ENCODE data around the gene ANKFY1. TPM values are rescaled to one million over a fixed set of nuclear protein-coding genes. Genes with fewer than 3 reads are reported as not detected.
"Not testable (repeated sequence)": the region's sequence is repeated elsewhere in the genome, so short reads cannot be mapped to it uniquely, and the experiment has no call there.

ANKFY1 gene
- polyA plus RNA-seq, 3 donors = 45.4 to 56.2 (median 52.5) TPM

DNA sequence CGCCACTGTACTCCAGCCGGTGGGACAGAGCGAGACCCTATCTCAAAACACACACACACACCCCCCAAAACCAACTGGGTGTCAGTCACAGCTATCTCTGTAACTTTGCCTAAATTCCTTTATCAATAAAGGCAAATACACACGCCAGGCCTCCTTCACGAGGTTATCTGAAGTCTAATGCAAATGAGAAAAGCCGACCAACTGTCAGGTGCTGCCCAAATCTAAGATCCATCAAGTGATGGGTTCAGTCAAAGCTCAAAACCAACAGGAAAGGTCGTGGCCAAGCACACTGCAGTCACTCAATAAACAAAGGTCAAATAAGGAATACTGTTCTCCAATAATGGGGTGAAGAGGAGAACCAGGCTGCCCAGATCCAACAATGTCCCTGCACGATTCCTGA, 1.1 kb downstream of the ANKFY1 start:
- DNase-seq = no peak

DNA sequence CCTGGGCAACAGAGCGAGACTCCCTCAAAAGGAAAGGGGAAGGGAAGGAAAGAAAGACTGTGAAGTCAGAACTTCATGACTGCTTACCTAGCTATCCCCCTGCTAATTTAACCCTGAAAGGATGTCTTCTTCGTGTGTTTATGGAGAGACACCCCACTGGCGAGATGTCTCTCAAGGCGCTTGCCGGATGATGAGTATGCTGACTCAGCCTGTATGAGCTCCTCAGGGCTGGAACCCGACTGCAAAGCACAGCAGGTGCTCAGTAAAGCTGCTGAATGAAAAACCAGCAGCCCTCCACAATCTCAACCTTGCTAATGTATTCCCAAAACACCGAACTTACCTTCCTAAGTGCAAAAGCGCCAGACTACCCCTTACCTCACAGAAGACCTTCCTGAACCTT, 2.3 kb downstream of the ANKFY1 start:
- no peak for DNase-seq

DNA sequence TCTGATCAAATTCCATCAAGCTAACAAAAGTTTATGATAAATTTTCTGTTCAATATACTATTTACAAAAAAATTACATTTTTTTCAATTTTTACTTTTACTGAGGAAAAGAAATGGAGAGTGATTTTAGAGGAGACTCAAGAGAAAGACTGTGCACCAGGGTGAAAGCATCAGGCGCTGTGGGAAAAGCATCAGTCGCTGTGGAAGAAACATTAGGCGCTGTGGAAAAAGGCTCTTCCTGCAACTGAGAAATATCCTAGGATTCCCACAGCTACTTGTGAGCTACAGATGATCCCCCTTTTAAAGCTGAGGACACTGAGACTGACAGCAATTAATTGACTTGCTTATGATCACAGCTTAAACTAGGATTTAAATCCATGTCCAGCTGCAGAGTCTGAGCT, 4.9 kb downstream of the ANKFY1 start:
- DNase-seq = no peak

DNA sequence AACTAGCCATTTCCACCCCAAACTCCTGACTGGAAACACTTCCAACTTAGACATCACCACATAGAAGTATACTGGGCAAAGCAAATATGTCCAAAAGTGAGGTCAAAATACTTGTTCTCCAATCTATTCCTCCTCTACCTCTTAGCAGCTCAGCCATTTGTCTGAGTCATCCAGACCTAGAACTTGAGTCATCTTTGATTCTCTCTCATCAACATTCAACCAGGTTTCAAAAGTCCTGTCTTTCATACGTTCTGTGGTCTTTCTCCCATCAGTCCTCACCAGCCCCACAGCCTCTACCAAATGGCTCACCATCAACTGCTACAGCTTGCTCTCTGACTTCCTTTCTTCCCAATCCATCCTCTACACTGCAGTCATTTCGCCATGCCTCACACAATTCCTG, 6.8 kb downstream of the ANKFY1 start:
- no peak for DNase-seq

DNA sequence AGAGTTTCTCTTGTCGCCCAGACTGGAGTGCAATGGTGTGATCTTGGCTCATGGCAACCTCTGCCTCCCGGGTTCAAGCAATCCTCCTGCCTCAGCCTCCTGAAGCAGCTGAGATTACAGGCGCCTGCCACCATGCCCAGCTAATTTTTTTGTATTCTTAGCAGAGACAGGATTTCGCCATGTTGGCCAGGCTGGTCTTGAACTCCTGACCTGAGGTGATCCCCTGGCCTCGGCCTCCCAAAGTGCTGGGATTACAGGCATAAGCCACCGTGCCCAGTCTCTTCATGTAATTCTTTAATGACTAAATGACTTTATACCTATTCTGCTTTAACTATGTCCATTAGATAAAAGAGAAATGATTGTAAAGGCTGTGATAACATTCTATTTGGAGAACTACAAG, 8.5 kb downstream of the ANKFY1 start:
- DNase-seq = not testable (repeated sequence)

DNA sequence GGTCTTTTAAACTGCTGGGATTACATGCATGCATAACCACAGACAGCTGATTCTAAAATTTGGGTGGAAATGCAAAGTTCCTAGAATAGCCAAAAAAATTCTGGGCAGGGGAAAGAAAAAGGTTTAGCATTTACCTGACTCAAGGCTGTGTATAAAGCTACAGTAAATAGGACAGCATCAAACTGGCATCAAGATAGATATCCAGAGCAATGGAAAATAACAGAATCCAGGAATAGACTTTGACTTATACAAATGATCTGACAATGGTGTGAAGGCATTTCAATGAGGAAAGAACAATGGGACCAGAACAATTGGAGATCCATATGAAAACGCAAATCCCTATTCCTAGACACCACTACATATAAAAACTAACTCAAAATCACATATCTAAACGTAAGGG, 12.9 kb downstream of the ANKFY1 start:
- DNase-seq = no peak

DNA sequence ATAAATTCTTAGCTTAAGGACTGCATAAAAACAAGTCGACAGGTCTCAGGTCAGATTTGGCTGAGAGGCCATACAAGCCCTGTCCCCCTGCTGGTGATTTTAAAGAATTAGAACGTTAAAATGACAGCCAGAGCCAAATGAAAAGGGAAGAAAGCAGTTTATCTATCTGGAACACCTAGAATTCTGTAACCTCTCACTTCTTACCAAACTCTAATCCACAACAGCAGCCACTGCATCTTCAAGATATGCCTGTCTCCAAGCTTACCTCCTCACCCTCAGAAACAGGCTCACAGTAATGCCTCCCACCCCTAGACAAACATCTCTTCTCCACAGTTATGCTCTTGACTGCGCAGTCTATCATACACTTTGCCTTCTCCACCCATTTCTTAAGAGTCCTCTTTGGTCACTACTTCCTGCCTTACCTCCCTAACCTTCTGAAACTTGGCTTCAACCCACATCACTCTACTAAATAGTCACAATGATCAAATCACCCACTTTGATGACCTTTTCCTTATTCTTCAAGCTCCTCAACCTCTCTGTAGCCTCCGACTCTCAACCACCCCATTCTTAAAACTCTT, 14.2 kb downstream of the ANKFY1 start:
- DNase-seq = no peak

DNA sequence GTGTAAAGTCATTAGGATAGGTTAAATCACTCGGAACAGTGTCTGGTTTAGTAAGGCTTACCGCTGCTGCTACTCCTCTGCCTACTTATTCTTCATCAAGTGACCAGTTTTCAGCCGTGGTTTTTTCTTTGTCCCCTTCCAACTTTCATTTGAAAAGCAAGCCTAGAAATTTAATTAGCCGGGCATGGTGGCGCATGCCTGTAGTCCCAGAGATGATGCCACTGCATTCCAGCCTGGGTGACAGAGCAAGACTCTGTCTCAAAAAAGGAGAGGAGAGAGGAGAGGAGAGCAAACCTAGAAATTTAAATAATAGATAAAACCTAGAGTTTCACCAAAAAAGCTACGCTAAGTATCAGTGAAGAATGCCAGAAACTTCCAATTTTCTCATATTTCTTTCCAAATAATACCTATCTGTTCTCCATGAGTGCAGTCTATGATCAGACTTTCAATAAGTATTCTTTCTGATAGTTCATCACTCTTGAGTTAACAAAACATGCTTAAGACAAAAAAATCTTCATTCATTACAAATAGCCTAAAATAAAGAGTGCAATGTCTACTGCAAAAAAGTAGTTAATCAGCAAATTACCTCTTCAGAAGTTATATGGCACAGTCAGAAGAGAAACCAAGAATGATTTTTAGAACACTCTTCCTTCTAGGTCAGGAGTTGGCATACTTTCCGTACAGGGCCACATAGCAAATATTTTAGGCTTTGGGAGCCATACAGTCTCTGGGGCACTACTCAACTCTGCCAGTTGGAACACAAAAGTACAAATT, 15.1 kb downstream of the ANKFY1 start:
- DNase-seq = no peak

DNA sequence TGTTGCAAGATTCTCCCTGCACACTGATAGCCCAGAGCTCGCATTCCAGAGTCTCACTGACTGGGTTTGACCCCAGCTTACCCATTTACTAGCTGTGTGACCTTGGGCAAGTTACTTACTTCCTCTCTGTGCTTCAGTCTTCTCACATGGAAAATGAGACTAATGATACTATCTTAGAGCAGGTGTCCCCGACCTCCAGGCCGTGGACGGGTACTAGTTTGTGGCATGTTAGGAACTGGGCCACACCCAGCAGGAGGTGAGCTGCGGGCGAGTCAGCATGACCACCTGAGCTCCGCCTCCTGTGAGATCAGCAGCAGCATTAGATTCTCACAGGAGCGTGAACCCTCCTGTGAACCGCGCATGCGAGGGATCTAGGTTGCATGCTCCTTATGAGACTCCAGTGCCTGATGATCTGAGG, 15.8 kb downstream of the ANKFY1 start:
- DNase-seq = no peak

DNA sequence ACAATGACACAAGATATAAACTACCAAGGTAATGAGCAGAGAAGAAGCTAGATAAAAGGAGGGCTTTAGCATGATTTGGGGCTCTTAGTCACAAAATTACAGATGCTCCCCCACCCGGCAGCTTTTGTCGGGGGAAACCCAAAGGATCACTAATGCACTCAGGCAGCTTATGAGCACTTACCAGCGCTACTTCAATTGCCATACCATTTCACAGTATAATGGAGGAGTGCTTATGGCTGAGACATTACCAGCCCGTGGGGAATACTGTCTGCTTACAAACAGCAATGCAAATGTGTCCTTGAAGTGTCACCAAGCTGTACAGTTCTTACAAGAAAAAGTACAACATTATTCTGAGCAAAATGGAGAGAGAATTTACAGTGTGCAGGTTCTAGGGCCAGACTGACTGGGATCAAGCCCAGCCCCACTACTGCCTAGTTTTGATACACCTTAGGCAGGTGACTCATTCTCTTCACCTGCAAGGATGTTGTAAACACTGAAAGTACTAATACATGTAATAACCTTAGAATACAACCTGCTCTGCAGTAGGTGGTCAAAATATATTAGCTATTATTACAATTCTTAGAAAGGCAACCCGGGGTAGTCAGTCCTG, 16.3 kb downstream of the ANKFY1 start:
- DNase-seq = no peak

DNA sequence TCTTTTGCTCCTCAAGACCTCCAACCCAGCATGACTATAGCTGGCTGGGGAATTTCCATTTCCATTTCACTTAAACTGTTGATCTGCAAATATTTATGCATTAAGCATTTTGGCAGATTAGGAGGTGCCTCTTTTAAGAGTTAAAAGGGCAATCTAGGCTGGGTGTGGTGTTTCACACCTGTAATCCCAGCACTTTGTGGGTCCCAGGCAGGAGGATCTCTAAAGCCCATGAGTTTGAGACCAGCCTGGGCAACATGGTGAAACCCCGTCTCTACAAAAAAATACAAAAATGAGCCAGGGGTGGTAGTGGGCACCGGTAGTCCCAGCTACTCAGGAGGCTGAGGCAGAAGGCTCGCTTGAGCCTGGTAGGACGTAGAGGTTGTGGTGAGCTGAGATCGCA, 17.1 kb downstream of the ANKFY1 start:
- DNase-seq = no peak

DNA sequence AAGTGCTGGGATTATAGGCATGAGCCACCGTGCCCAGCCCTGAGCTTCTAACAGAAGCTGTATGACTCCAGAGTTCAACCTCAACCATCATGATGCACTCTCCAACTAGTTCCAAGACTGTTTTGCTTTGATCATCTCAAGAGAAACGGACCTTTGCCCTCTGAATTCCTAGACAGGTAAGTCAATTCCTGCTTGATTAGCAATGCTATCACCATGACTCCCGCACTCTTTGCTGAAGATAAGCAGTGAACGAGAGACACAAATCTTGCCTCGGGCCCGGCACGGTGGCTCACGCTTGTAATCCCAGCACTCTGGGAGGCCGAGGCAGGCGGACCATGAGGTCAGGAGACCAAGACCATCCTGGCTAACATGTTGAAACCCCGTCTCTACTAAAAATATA, 22.2 kb downstream of the ANKFY1 start:
- DNase-seq = no peak

DNA sequence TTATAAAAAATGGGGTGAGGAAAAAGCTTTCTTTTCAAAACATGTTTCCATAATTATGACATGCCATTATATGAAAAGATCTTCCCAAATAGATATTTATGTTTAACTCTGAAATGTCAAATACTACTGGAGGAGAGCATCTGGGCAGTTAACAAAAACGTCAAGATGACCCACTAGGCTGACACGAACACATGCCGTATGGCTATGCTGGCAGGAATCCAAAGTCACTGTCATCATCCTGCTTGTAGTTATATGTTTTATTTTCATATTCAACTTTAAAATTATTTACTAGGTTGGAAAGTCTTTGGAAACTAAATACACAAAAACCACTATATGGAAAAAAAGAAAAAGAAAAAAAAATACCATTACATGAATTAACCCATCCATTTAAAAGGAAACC, 27.3 kb downstream of the ANKFY1 start:
- DNase-seq = no peak

DNA sequence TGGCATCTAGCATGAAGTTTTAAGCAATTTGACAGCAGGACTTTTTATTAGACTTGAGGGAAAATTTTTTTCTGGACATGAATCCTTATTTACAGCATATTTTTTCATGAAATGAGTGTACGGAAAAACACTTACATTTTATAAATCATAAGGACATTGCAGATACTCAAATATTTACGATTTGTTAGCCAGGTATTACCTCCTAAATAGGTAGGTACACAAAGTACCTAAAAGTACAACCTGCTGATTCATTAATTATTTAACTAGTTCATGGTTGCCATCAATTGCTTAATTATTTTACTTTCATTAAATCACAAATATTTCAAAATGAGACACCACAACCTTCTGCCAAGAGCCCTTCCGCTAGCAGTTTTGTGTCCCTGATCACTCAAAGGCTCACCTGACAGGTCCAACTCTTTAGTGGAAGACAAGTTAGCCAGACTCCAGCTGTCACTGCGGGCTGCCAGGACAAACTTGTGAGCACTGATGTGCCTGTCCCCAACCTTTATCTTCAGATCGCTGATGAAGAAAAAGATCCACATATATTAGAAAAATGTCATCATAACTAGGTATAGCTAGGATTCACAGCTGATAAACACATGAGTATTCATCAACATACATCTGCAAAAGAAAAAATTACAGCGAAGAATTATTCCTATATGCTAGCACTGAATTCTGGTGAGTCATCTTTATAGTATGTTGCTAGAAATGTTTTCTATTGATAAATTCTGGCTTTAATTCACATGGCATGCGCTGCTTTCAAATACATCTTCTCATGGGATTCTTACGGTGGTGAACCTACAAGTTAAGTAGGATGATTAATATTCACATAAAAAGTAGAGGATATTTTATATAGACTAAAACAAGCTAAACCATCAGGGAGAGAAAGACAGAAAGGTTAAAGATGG, 28.2 kb downstream of the ANKFY1 start:
- no peak for DNase-seq

DNA sequence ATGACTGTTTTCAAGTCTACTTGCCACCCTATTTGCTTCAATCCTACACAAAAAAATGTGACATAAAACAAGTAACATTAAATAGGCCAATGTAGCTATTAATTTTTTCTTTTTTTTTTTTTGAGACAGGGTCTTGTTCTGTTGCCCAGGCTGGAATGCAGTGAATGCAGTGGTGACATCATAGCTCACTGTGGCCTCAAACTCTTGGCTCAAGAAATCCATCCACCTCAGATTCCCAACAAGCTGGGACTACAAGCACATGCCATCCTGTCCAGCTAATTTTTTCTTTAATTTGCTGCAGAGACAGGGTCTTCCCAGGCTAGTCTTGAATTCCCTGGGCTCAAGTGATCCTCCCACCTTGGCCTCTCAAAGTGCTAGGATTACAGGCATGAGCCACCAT, 29.4 kb downstream of the ANKFY1 start:
- no peak for DNase-seq

DNA sequence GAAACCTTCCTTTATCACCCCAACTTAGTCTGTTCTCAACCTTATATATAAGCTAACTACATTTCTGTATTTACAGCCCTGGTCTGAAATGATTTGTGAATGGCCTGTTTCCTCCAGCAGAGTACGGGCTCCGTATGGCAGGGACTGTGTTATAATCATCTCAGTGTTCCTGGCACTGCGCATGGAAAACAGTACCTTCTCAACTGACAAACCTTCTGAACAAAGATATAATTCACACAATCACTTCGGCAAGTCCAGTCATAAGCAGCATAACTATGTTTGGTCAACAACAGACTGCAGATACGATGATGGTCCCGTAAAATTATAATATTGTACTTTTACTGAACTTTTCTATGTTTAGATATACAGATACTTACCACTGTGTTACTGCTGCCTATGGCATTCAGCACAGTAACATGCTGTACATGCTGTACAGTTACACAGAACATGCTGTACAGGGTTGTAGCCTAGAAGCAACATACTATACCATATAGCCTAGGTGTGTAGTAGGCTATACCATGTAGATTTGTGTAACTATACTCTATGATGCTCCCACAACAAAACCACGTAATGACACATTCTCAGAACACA, 30.0 kb downstream of the ANKFY1 start:
- DNase-seq = no peak

DNA sequence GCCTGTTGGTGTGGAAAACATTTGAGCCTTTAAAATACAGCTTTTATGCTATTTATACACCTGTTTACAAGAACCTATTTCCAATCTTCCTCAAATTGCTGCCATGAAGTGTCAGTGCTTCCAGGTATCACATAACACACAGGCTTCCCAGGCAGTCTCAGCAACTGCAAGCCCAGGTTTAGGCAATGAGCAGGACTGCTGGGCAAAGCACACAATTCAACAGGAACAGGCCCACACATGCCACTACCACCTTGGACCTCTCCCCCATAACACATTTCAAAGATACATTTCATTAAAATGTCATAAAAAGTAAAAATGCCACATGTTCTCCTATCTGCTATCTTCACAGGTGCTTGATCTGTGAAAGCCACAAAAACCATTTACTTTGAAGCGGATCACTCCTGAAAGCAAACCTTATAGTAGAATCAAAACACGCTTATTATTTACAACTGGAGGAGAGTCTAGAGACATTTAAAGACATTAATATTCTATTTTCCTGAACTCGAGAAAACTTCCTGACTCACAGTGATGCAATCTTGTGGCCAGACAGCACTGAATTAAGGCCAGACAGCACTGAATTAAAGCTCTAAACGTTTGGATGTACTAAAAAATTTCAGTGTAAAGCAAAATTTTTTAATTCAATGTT, 31.5 kb downstream of the ANKFY1 start:
- DNase-seq = no peak

DNA sequence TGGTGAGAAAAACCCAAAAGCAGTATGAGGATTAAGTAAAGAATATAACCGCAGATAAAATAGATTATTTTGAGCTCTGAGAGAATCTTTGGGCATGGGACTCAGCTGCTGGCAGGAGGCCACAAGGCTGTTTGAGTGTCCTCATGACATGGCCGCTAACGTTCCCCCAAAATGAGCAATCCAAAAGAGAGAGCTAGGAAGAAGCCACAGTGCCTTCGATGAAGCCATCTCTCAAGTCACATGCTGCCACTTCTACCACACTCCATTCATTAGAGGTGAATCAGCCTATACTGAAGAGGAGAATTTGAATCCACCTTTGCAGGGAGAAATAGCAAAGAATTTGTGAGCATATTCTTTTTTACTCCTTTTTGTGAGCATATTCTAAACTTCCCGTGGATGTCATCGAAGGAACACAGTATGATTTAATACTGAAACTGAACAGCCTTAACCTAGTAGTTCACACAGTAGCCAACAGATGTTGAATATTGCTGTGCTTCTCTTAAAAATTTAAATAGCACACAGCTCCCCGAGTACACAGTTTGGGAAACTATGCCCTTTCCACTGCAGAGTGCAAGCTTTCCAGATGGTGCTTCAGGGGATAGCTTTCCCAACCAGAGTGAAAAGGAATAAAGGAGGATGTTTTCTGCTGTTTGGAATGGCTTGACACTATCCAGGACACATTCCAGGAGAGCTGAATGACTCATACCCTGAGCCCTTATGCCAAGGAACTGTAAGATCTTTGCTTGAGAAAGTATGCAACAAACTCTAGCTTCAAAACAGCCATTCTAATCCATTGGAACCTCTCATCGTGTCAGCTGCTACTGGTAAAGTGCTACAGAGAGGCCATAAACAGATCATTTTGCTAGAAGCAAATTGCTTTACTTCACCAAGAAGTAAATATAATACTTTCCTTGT, 33.9 kb downstream of the ANKFY1 start:
- no peak for DNase-seq

DNA sequence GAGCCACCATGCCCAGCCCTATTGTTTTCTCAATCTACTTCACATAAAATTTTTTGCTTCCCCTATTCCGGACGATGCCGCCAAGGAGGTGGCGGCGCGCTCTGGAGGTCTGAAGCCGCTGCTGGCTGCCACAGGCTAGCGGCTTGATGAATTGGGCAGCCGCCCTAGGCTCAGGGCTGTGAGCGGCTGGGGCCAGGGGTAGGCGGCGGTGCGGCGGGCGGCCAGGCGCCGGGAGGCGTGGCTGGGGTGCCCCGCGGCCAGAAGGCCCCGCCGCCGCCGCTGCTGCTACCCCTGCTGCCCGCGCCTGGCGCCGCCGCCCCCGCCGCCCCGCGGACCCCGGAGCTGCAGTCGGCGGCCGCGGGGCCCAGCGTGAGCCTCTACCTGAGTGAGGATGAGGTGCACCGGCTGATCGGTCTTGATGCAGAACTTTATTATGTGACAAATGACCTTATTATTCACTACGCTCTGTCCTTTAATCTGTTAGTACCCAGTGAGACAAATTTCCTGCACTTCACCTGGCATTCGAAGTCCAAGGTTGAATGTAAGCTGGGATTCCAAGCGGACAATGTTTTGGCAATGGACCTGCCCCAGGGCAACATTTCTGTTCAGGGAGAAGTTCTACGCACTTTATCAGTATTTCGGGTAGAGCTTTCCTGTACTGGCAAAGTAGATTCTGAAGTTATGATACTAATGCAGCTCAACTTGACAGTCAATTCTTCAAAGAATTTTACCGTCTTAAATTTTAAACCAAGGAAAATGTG, 41.7 kb downstream of the ANKFY1 start:
- DNase-seq = no peak

DNA sequence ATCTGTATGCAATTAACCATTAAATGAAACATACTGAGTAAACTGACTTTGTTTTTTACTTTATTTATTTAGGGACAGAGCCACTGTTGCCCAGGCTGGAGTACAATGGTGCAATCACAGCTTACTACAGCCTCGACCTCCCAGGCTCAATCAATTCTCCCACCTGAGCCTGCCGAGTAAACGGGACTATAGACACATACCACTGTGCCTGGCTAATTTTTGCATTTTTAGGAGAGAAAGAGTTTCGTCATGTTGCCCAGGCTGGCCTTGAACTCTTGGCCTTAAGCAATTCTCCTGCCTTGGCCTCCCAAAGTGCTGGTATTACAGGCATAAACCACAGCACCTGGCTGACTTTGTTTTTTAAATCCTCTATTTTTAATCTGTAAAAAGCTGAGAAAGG, 42.6 kb downstream of the ANKFY1 start:
- no peak for DNase-seq

All from renal pelvis (tissue), 4 donors.